ENCODE results near the gene MARK4.

- TF ChIP-seq POLR2A (IDR thresholded peaks at IDR 0.05) (no peak), CTCF (IDR thresholded peaks at IDR 0.05) (no peak)
These were observed 100.4 kb downstream of the MARK4 start for GRCh38 chr19:45351401-45351952.

Measured in lower leg skin (tissue), 3 donors.